Stimulated activated CD8-positive, alpha-beta memory T cell treated with anti-CD3 and anti-CD28 coated beads, Interleukin-4, amount 100 ng/mL, for 4 hours (primary cell): ENCODE measurements around the gene CR1L.
"Not testable (repeated sequence)": the region's sequence is repeated elsewhere in the genome, so short reads cannot be mapped to it uniquely, and the experiment has no call there.

ENCODE experiments used
- DNase-seq, 2 donors: peaks; one replicate each; pipeline ENCODE4 v3.0.0-alpha.2; 2020; ENCODE audit warnings: low read depth in 2 of 2, low spot score in 1 of 2

CR1L gene

GRCh38 chr1:207644852-207645634, at the start of gene CR1L:
Gene CR1L, plus strand, starts transcription at chr1:207645133. Its CDS starts 101 bp downstream, at chr1:207645234.
- peak; percentile 33 to 40 for DNase-seq

GRCh38 chr1:207603777-207604176, 41.2 kb upstream of the CR1L start:
- DNase-seq: no peak

- DNase-seq: no peak
Measured at GRCh38 chr1:207605444-207606361, 39.2 kb upstream of the CR1L start.

- no peak for DNase-seq
Measured at GRCh38 chr1:207606362-207606755, 38.6 kb upstream of the CR1L start.

GRCh38 chr1:207612762-207613161, 32.2 kb upstream of the CR1L start:
- DNase-seq: no peak

GRCh38 chr1:207619871-207620542, 24.9 kb upstream of the CR1L start:
- no peak for DNase-seq

- DNase-seq: no peak
Measured at GRCh38 chr1:207620543-207620893, 24.4 kb upstream of the CR1L start.

GRCh38 chr1:207625504-207626071, 19.3 kb upstream of the CR1L start:
- DNase-seq: not testable (repeated sequence)

GRCh38 chr1:207626972-207627337, 18.0 kb upstream of the CR1L start:
- DNase-seq: no peak

GRCh38 chr1:207627496-207627895, 17.4 kb upstream of the CR1L start:
- DNase-seq: no peak

GRCh38 chr1:207628776-207629175, 16.2 kb upstream of the CR1L start:
- no peak for DNase-seq

- no peak for DNase-seq
Measured at GRCh38 chr1:207631137-207631536, 13.8 kb upstream of the CR1L start.

GRCh38 chr1:207633226-207633625, 11.7 kb upstream of the CR1L start:
- no peak for DNase-seq

GRCh38 chr1:207633699-207634289, 11.1 kb upstream of the CR1L start:
- DNase-seq: not testable (repeated sequence)

- not testable (repeated sequence) for DNase-seq
Measured at GRCh38 chr1:207634293-207634692, 10.6 kb upstream of the CR1L start.

- DNase-seq: not testable (repeated sequence)
Measured at GRCh38 chr1:207635569-207636186, 9.3 kb upstream of the CR1L start.

- DNase-seq: not testable (repeated sequence)
Measured at GRCh38 chr1:207638487-207639145, 6.3 kb upstream of the CR1L start.

- not testable (repeated sequence) for DNase-seq
Measured at GRCh38 chr1:207639362-207639761, 5.6 kb upstream of the CR1L start.

GRCh38 chr1:207644166-207644851, 624 bp upstream of the CR1L start:
- DNase-seq: no peak
